Fibroblast of skin of left quadriceps (primary cell): Measurements from ENCODE around the gene XAB2.

Experiments
- DNase-seq, 2 experiments: peaks; one replicate each; pipeline ENCODE4 v3.0.0-alpha.2; 2013; ENCODE audit warnings: low read depth in 2 of 2

The XAB2 gene

DNA sequence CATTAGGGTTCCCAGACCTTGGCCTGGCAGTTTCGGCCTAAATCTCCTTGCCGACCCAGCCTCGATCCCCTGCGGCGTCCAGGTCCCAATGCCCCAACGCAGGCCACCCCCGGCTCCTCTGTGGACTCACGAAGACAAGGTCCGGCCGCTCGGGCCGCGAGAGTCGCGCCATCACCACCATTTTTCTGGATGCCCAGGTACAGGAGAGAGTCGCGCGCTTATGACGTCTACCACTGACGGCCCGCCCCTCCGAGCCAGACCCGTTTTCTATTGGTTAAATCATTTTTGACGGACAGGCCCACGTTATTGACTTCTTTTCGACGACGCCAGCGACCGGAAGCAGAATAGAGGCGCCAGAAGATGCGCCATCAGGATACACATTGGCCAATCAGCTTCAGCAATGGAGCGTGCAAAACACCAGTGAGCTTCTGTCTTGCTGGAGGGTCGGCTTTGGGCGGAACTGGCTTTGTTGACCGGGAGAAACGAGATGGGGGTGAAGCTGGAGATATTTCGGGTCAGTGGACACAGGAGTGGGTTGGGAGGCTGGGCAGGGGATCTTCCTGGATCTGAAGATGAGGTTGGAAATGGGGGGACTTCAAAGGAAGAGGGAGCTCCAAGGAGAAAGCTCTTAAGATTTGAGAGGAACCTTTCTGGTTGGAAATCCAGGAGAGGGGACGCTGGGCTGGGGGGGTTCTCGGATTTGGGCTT is at the start of gene XAB2, which contains the start of gene PET100:
Gene XAB2 (minus strand): TSS at position 199 of the 708 bp plus-strand sequence. CDS start 18 bp downstream, at position 181.
Gene PET100 (plus strand): TSS at position 447 of the 708 bp plus-strand sequence. CDS start 41 bp downstream, at position 488.
- peak; percentile 97 to 98 for DNase-seq

DNA sequence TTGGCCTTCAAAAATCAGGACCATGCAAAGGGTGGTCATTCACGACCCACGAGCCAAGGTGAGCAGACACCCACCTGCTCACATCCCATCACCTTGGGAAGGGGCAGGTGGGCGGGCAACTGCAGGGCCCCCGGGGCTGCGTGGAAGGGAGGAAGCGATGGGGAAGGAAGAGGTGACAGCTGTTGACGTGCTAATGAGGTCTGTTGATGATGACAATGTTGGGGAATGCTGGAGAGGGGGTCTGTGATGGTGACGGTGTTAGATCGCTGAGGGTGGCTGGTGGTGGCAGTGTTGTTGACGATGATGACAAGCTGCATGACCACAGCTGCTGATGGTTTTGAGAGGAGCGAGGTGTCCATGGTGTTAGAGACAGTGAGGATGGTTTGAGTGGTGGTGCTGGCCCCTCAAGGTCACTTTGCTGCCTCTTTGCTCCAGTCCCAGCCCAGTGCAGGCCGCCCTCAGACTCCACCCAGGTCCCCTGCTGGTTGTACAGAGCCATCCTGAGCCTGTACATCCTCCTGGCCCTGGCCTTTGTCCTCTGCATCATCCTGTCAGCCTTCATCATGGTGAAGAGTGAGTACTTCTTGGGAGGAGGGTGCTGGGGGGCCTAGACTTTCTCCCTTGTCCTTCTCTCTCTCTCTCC is 48.4 kb upstream of the XAB2 start:
- no peak for DNase-seq

DNA sequence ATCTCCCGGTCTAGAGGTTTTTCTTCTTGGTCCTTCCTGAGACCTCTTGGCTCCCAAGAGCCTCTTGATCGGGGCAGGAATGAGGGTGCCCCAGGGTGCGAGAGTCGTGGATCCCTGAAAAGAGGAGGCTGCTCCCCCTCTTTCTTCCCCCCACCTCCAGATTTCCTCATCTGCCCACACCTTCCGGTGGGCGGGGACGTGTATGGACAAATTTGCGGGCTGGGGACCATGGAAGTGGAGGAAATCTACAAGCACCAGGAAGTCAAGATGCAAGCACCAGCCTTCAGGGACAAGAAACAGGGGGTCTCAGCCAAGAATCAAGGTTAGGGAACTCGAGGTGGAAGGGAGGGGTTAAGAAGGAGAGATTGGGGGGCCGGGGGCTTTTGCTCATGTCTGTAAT is 47.5 kb upstream of the XAB2 start, which contains the start of gene MCEMP1:
Gene MCEMP1 (plus strand): TSS at position 237 of the 400 bp plus-strand sequence. CDS start 31 bp downstream, at position 268.
- DNase-seq, result no peak

DNA sequence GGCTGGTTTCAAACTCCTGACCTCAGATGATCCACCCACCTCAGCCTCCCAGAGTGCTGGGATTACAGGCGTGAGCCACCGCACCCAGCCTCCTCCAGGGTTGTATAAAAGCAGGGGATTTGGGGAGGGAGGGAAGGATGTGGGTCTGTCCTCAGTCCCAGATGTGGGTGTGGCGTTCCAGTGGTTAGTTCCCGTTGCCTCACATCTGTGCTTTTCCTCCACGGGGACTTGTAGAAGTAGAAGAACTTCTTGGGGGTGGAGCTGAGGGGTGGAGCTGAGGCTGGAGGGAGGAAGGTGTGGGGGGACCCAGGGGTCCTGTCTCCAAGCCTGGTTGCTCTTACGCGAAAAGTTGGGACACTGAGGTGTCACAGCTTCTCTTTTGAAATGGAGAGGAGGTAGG is 47.0 kb upstream of the XAB2 start:
- DNase-seq, result no peak

DNA sequence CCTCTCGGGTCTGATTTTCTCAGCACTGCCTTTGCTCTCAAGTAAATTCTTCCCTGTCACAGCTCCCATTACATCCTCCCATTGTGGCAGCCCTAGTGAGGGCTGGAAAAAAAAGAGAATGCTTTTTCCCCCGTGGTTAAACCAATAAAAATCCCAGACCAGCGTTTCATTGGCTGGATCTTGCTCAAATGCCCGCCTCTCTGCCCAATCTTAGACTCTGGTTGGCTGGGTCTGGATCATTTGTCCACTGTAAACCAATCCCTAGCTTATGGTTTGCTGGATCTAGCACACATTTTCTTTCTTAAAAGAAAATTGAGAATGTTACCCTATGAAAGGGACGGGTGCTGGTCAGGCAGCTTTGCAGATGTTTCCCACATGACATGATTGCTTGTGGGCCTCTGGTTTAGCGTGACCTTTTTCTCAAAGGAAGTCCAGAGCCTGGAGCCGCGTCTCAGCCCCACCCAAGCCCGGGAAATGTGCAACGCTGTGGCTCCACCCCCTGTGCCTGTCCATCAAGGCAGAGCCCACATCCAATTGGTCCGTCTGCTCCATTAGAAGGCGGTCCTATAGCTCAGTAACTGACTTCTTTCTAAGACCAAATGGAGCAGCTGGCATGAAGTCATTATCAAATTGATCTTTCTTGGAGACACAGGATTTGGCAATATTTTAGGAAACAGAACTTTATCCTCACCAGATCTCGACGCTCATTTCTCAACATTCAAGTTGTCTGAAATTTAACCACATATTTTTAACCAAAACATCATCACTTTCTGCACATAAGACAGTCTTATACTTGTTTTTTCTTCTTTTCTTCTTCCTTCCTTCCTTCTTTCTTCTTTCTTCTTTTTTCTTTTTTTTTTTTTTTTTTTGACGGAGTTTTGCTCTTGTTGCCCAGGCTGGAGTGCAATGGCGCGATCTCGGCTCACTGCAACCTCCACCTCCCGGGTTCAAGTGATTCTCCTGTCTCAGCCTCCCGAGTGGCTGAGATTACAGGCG is 45.0 kb upstream of the XAB2 start:
- DNase-seq, result no peak

DNA sequence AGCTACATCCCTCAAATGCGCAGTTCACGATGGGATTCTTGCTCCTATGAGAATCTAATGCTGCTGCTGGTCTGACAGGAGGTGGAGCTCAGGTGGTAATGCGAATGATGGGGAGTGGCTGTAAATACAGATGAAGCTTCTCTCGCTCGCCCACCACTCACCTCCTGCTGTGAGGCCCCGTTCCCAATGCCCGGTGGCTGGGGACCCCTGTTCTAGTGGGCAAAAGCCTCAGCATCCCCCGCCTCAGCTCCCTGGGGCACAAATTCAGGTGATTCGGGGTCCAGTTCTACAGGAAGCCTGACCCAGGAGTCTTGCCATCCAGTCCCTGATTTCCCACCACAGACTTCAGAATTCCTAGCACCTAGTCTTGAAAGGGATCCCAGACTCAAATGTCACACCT is 43.2 kb upstream of the XAB2 start:
- DNase-seq, result no peak

DNA sequence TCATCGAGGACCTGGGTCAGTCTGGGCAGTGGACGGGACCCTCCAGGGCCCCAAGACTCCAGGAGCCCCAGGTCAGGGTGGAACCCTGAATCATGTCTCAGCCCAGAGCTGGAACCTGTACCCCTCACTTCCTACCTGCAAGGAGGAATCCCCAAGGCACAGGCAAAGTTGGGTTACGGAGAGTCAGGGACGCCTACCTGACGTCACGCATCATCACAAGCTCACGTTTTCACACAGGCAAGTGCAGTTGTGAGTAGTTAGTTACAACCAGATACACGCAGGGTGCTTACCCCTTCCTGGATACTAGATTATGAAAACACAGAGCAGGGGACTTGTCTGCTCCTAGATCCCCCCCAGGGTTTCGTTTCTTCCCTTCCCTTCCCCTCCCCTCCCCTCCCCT is 41.4 kb upstream of the XAB2 start:
- DNase-seq, result no peak

DNA sequence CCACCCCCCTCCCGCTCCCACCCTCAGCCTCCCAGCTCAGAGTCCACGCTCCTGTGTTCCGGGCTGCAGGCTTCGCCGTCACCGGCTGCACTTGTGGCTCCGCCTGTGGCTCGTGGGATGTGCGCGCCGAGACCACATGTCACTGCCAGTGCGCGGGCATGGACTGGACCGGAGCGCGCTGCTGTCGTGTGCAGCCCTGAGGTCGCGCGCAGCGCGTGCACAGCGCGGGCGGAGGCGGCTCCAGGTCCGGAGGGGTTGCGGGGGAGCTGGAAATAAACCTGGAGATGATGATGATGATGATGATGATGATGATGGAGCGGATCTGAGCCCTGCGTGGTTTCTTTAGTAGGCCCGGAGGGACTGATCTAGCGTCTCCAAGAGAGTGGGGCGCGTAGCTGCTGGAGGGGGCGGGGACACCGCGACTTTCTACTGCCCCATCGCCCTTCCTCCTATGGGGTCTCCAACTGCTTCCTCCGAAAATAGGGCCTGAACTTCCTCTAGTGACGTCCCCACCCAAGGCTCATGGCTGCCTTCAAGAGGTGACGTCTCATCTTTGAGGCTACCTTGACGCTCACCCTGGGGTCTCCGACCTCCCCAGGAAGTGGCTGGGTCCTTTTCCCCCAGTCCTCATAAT is 40.9 kb upstream of the XAB2 start:
- DNase-seq, result no peak

DNA sequence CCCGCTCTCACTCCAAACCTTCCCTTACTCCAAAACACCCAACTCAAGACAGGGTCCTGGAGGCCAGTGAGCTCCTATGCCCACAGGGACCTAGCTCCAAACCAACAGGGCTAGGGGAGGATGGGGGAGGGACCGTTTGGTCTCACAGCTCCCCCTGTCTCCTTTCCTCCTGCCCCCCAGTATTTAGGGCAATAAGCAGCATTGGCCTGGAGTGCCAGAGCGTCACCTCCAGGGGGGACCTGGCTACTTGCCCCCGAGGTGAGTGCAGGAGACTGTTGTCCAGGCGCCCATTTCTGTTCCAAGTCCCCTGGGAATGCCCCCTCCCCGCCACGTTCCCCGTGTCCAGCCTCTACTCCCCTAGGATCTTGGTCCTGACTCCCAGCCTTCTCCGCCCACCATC is 40.3 kb upstream of the XAB2 start:
- DNase-seq, result no peak

DNA sequence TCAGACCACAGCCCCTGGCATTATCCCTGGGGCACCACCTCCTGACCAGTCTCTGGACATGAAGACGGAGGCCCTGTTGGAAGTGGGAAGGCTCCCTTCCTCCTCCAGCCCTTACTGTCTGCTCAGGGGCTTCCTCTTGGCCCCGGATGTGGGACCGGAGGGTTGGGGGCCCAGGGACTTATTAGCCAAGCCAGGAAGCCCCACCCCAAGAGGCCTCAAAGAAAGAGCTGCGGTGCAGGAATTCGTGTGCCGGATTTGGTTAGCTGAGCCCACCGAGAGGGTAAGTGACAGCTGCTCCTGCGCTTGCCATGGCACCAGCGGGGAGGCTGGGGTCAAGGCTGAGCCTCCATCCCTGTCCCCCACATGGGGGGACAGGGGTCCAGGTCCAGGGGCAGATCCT is 39.5 kb upstream of the XAB2 start, which contains the start of gene RETN:
Gene RETN (plus strand): TSS at position 208 of the 400 bp plus-strand sequence. CDS start 278 bp downstream, outside the sequence.
- no peak for DNase-seq

DNA sequence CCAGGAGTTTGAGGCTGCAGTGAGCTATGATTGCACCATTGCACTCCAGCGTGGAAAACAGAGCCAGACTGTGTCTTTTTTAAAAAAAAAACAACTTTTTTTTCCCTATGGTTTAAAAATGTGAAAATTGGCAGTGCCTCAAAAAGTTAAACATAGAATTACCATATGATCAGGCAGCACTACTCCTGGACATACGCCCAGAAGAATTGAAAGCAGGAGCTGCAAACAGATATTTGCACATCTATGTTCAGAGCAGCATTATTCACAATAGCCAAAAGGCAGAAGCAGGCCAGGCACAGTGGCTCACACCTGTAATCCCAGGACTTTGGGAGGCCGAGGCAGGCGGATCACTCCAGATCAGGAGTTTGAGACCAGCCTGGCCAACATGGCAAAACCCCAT is 35.7 kb upstream of the XAB2 start:
- peak; percentile 55 to 57 for DNase-seq

DNA sequence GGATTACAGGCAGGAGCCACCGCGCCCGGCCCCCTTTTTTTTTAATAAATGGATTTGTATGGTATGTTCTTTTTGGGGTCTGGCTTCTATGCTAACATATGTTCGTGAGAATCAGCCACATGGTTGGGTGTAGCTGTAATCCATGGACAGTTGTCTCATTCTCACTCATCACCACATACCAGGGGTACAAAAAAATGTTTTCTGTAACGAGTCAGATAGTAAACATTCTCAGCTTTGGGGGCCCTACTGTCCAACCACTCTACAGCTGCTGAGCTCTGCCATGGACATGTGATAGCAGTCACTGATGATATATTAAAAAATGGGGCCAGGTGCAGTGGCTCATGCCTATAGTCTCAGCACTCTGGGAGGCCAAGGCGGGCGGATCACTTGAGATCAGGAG is 34.4 kb upstream of the XAB2 start:
- no peak for DNase-seq

DNA sequence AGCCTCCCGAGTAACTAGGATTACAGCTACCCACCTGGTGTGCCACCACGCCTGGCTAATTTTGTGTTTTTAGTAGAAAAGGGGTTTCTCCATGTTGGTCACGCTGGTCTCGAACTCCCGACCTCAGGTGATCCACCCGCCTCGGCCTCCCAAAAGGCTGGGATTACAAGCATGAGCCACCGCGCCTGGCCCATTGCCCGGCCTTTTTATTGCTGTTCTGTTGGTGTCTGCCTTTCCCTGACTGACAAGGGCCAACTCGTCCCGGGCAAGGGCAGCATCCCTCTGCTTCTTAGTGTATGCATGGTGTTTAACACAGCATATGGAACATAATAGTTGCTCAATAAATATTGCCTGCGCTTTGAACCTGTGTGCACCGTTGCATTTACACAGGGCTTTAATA is 33.3 kb upstream of the XAB2 start:
- DNase-seq, result no peak

DNA sequence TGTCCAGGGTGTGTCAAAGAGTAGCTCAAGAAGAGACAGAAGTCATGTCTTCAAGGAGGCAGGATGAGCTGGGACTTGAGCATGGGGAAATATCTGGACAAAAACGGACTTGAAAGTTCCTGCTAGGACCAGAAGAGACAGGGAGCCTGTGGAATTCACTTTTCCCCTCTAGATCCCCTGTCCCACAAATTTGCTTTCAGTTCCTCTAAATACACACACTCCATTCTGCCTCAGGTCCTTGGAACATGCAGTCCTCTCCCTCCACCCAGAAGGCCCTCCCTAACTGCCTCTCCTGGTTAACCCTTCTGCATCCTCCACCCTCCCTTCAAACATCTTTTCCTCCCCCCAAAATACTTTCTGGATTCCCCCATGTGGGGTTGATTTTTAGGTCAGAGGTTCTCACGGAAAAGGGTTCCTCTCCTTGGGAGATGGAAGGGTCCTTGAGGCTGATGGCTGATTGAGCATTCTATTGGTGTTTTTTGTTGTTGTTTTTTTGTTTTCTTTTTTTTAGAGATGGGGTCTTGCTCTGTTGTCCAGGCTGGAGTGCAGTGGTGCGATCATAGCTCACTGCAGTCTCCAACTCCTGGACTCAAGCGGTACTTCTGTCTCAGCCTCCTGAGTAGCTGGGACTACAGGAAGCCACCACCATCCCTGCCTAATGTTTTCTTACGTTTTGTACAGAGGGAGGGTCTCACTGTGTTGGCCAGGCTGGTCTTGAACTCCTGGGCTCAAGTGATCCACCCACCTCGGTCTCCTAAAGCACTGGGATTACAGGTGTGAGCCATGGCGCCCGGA is 32.6 kb upstream of the XAB2 start:
- no peak for DNase-seq

DNA sequence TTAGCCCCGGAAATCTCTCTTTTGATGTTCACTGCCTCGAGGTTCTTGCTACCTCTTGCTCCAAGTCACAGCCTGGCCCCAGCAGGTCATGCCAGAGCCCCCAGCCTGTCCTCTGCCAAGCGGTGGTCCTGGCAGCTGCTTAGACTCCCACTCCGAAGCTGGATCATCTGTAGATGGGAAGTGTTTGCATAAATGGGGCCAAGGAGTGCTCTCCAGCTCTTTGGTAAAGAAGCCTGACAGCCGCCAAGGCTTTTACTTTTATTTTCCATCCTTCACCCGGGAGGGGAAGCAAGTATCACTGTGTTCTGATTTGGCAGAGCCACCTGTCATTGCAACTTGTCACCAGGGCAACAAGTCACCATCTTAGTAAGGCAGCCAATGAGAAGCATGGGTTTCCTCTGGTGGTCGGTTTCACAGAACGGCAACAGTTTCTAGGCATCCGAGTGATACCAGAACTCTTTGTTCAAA is 28.9 kb upstream of the XAB2 start:
- DNase-seq, result no peak

DNA sequence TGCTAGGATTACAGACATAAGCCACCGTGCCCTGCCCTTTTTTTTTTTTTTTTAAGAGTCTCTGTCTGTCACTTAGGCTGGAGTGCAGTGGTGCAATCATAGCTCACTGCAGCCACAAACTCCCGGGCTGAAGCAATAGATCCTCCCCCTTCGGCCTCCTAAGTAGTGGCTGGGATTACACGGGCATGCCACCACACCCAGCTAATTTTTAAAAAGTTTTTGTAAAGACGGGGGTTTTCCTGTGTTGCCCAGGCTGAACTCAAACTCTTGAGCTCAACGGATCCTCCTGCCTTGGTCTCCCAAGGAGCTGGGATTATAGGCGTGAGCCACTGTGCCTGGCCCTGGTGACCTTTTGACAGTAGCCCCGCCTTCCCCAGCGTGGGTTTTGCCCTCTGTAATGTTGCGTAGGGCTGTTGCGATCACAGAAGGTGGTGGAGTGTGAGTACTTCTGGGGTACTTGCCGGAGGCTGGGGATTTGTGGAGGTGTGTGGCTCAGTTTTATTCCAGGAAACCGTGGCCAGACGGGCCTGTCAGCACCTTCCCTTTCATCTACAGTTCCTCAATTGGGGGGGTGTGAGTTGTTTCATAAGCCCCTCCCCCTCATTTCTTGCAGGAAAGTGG is 27.9 kb upstream of the XAB2 start:
- no peak for DNase-seq

DNA sequence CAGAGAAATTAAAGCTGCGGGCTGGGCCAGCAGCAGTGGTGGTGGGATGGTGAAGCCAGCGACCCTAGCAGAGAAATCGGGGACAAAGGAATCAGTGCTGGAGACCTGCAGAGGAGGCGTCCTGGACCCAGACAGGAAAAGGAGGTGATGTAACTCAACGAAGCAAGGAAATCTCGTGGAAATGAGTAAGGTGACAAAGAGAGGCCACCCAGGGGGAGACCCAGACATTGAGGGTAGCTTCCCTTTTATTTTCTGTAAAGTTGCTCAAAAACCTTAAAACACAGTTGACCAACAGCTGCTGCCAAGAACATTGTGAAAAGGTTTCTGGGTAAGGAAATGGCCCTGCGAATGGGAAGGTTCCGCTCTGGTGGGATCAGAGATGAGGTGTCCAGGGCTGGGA is 26.2 kb upstream of the XAB2 start:
- no peak for DNase-seq

DNA sequence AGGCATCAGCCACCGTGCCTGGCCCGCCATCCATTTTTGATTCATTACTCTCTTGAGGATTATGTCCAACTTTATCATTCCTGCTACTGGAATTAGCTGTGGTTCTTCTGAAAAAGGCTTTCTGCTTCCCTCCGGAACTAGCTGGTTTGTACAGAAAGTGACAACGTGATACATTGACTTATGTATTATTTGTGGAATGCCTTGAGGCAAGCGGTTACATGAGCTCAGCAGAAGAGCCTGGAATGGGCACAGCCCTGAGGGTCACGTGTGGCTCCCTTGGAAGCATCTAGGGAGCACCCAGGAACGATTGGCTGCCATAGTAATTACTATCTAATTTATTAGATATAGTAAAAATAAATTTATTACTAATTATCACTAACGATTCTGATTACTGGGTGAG is 25.1 kb upstream of the XAB2 start:
- DNase-seq, result no peak

DNA sequence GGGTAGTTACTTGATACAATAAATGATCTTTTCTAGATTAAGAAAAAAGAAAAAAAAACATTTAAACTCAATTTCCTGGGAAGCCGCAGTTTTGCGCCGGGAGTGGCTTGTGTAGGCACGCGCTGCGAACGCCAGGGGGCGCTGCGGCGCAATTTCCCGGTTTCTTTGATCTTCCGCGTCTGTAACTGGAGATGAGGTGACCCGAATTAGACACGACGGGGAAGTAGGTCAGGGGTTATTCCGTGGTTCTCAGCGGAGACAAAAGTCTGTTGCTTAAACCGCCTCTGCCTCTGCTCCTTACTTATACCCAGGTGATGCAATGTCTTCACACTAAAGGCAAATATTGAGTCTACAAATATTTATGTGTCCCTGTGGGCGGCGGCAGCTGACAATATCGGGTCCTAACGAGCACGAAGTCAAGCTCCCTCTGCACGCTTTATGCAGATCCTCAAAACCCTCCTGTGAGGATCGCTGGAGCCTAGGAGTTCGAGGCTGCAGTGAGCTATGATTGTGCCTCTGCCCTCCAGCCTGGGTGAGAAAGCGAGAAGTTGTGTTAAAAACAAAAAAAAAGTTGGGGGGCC is 22.8 kb upstream of the XAB2 start:
- DNase-seq, result peak; percentile 27 to 29

DNA sequence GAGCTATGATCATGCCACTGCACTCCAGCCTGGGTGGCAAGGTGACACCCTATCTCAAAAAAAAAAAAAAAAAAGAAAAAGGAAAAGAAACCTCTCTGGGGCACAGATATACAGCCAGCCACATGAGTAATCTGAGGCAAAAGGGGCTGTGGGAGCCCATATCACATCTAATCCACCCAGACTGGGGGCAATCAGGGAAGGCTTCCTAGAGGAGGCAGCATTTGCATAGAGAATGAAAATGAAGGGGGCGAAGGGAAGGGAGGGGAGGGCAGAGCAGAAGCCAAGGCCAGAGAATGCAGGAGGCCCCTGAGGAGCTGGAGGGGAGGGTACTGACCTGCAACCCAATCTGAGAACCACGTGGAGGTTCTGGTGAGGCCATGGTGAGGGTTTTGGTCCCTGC is 20.8 kb upstream of the XAB2 start:
- no peak for DNase-seq
